Mesenteric fat pad (tissue), 1 donor: ENCODE measurements around the gene NKD2. TPM values are rescaled to one million over a fixed set of nuclear protein-coding genes. Genes with fewer than 3 reads are reported as not detected.
"Not testable (repeated sequence)": the region's sequence is repeated elsewhere in the genome, so short reads cannot be mapped to it uniquely, and the experiment has no call there.

Experiments used
- DNase-seq: peaks from one replicate; pipeline ENCODE4 v3.0.0-alpha.2; 2020; ENCODE audit warnings: low spot score
- long read RNA-seq: library from polyadenylated mRNA; unstranded; transcript quantifications from one replicate; pipeline ENCODE4 v2.0.0, GENCODE V29; 2020
- total RNA-seq: library from RNA; stranded (reverse); fragmentation: NEBNext Ultra II Directional; extraction: Animal tissue kit (Norgen Biotek cat#: 25700); gene quantifications from one replicate; pipeline ENCODE4 v1.2.1, GENCODE V29; 2021
- donor health status: DM: yes; HTN: yes; CAD: no.

NKD2 gene, protein sequence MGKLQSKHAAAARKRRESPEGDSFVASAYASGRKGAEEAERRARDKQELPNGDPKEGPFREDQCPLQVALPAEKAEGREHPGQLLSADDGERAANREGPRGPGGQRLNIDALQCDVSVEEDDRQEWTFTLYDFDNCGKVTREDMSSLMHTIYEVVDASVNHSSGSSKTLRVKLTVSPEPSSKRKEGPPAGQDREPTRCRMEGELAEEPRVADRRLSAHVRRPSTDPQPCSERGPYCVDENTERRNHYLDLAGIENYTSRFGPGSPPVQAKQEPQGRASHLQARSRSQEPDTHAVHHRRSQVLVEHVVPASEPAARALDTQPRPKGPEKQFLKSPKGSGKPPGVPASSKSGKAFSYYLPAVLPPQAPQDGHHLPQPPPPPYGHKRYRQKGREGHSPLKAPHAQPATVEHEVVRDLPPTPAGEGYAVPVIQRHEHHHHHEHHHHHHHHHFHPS
- 17.1 TPM for total RNA-seq
- long read RNA-seq, partial matches to known transcripts: 0 of 6 reads
- long read RNA-seq, other reads (novel, unspliced or antisense): 6 of 6 reads

DNA sequence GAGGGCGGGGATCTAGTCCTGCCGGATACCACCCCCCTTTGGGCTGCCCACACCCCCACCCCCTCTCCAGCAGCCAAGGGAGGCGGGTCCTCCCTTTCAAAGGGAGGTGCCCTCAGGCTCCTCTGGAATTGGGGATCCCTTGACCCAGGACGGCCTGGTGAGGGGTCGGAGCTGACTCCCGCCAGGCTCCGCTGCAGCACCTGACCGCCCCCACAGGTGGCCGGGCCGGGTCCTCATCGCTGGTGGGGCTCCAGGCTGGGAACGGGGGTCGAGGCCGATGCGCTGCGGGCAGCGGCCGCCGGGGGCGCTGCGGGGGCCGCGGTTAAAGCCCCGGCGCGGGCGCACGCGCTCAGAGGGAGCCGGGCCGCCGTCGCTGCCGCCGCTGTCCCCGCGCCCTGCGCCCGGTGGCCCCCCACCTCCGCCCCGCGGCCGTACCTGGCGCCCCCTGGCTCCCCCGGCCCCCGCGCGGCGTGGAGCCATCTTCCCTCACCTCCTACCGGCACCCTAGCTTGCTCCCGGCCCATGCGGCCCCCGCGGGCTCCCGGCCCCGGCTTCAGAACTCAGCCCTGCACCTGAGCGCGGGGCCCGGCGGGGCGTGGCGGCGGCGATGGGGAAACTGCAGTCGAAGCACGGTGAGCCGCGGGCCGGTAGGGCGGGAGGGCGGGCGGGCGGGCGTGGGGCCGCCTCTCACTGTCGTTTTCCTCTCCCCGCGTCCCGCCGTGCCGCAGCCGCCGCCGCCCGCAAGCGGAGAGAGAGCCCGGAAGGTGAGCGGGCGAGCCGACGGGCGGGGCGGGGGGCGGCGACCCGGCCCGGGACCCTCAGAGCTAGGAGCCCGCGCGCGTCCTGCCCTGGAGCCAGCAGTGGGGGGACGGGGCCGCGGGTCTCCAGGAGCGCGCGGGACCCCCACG is at the start of gene NKD2:
Gene NKD2 (plus strand): TSS at position 352 of the 908 bp plus-strand sequence. CDS start 256 bp downstream, at position 608.
- peak; percentile 87 for DNase-seq

DNA sequence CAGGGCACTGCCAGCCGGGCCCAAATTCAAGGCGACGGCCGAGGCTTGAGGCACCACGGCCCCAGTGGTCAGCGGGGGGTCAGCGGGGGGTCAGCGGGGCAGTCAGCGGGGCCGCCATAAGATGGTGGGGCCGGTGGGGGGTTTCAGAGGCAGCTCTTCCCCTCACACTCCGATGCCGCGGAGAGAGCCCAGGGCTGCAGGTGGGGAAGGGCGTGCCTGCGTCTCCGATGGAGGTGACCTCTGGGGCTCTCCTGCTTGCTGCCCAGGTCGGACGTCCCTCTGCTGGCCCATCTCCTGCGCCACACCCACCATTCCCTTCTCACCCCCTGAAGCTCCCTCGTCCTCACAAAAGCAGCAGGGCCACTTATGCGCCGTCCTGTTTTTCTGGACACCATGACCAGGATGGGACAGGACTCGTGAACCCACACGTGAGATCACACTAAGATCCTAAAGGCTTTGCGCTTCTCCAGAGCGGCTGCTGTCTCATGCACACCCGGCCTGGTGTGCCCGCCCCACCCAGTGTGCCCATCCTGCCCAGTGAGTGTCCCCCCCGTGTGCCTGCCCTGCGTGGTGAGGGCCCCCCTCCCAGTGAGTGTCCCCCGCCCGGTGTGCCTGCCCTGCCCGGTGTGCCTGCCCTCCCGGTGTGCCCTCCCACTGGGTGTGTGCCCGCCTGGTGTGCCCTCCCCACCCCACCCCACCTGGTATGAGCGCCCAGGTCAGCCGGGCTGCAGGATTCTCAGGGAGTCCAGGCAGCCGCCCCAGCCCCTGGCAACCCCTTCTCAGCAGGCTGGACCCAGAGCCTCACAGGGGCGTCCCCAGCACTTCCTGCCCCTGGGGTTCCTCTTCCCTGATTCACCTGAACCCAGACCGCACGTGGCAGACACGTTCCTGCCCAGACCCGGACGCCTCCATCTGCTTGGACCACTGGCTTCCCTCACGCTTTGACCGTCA is 48.7 kb upstream of the NKD2 start:
- DNase-seq: peak; percentile 81

GRCh38 chr5:960551-960950 is 48.1 kb upstream of the NKD2 start:
- DNase-seq: peak; percentile 71

DNA sequence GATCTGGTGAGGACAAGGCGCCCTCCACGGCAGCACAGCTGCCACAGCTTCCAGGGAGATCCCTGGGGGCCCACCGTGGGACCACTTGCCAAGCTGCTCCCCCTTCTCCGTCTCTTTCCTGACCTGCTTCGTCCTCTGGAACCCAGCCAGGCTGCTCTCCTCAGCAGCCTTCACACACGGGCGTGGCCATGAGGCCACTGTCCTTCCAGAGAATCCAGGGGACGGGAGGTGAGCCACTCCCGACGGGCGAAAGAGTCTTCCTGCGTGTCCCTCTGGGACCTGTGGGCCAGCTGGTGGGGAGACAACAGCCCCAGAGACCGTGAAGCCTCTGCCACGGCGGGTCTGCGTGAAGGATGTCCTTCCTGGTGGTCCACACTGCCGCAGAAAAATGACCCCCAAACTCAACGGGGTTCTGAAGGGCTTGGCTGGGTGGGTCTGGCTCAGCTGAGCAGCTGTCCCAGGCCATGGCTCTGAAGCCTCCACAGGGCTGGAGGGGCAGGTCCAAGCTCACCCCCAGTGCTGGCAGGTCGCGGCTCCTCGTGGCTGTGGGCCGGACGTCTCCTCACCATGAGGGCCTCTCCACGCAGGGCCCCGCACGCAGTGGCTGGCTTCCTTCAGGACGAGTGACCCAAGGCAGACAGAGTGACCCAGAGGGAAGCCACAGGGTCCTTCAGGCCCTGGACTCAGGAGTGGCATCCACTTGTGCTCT is 47.4 kb upstream of the NKD2 start:
- peak; percentile 80 for DNase-seq

DNA sequence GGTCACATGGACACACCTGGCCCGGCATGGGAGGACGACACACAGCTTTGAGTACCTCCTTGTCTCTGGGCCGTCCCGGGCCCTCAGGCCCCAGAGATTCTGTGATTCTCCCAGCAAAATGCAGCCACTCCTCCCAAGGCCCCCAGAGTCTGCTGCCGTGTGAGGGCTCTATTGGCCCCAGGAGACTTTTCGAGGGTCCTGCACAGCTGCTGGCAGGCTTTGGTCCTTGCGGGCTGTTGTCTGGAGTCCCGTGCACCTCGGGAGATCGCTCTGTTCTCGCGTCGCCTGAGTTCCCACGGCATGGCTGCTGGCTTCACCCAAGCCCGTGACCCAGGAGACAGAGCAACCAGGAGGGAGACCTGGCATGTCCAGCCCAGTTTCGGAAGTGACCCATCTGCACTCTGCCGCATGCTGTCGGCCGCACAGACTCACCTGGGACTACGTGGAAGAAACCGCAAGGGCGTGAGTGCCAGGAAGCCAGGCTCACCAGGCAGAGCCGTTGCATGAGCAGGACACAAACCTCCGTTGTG is 46.8 kb upstream of the NKD2 start:
- DNase-seq: peak; percentile 72

- peak; percentile 68 for DNase-seq
Observed at GRCh38 chr5:962386-962785, 46.2 kb upstream of the NKD2 start.

DNA sequence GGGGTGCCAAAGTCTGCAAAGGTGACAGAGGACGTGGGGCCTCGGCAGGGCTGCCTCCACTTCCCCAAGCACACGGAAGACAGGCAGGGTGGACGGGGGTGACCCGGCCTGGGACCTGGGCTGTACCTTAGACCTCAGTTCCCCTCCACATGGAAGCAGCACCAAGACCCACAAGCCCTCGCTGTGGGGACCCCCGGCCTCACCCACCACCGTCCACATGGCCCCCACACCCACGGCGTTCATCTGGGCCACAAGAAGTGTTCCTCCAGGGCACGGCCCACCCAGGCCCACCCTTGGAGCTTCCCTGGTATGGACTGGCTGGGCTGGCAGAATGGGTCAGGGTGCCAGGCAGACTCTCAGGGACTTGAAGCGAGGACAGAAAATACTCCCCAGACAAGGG is 45.8 kb upstream of the NKD2 start:
- peak; percentile 75 for DNase-seq

GRCh38 chr5:963310-963672 is 45.3 kb upstream of the NKD2 start:
- peak; percentile 80 for DNase-seq

- peak; percentile 83 for DNase-seq
Observed at GRCh38 chr5:963673-964531, 44.7 kb upstream of the NKD2 start.

DNA sequence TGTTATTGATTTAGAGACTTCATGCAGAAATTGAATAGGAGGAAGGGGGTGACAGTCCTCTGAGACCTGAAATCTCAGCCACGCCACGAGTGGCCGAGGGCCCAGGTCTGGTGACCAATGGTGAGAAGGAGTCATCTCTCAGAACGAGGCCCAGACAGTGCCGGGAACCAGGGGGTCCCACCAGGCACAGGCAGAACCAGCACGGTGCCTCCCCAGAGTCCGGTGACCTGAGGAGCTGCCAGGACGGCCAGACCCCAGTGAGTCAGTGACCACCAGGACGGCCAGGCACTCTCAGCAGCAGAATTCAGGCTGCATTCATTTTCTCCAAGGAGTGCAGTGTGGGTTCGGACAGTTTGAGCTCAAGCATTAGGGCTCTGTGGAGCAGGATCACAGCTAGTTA is 43.8 kb upstream of the NKD2 start:
- no peak for DNase-seq

DNA sequence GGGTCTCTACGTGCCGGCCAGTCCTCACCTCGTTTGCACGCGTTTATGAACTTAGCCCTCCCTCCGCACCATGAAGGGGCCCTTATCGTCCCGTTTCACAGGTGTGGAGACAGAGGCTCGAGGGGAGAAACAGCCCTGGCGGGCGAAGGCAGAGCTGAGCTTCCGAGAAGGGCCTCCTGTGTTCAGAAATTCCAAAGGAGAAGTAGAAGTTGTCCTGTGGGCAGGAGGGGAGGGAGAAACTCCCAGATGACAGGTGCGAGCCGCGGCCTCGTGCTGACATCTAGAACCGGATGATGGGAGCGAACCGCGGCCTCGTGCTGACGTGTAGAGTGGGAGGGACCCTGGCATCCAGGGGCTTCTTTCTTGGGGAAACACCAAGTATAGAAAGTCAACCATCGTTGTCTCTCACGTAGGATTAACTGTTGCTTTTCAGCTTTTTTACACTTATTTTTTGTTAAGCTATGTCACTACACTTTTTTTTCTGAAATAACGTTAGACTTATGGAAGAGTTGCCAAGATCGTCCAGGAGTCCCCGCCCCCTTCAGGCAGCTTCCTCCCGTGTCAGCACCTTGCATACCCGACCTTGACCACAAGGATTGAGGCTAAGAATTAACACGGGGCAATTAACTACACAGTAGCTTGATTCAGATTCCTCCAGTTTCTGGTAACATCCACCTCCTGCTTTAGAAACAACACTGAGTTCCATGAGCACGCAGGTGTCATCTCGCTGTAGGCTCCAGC is 42.8 kb upstream of the NKD2 start:
- DNase-seq: no peak

DNA sequence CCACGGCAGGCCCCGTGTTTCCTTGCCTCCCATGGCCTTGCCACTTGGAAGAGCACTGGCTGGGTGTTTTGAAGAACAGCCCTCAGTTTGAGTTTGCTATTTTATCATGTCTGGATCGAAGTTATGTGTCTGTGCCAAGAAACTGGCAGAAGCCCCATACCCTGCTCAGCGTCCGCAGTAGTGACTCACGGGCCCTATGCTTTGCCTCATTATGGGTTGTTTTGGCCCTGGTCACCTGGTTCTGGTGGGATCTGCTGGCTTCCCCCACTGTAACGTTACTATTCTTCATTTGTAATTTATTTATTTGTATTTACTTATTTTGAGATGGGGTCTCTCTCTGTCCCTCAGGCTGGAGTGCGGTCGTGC is 42.3 kb upstream of the NKD2 start:
- DNase-seq: no peak

DNA sequence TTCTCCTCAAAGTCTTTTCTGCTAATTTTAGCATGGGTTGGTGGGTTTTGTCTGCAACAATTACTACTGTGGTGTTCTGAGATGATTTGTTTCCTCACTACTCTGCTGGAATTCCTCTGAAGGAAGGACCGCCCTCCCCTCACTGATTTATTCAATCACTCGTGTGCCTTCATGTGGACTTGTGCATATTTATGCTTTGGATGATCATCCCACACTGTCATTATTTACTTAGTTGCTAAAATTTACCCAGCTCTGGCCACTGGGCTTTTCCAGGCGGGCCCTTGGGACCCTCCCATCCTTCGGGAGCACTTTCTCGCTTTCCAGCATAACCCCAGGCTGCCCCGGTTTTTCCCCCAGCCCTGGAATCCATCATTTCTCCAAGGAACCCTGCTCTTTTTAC is 41.7 kb upstream of the NKD2 start:
- no peak for DNase-seq

- DNase-seq: no peak
Observed at GRCh38 chr5:968881-969280, 39.7 kb upstream of the NKD2 start.

DNA sequence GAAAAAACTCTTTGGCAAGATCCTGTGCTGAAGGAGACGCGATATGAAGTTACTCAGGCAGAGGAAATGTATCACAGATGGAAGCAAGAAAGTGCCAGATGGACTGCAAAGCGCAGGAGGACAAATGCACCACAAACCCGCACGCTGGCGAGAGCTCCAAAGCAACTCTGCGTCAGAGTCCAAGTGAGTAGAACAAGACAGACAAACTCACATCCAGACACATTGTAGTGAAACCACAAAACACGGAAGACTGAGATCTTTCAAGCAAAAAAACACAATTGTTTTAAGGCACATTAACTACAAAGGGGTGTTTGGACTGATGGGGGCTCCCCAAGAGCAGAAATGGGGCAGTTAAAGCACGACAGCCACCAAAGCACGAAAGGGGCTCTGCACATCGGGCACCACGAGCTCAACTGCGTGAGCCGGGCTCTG is 39.2 kb upstream of the NKD2 start:
- no peak for DNase-seq

- DNase-seq: not testable (repeated sequence)
Observed at GRCh38 chr5:972575-972974, 36.0 kb upstream of the NKD2 start.

GRCh38 chr5:976849-977751 is 31.5 kb upstream of the NKD2 start:
- DNase-seq: peak; percentile 75
